WTC11 (cell line): Measurements from ENCODE around the gene ADK. TPM values are rescaled to one million over a fixed set of nuclear protein-coding genes. Genes with fewer than 3 reads are reported as not detected.
A peak's percentile ranks its signal among the peaks of the same experiment; 100 is the strongest.

Experiments
- ATAC-seq: fragments of 200-7000 bp; cut with Tn5 transposase; 2 replicates; pipeline ENCODE4 v1.10.0; 2021; ENCODE audit warnings: mild to moderate bottlenecking, moderate library complexity
- CTCF ChIA-PET: fragments of 300-600 bp; sonication (Branson Sonifier 250); formaldehyde crosslinking; loops from one replicate; lab custom pipeline; 2021; ENCODE audit warnings: antibody characterized with exemption; lab: Charles Lee
- POLR2A ChIA-PET: fragments of 350-600 bp; sonication (Branson Sonifier 250); formaldehyde crosslinking; loops from one replicate; lab custom pipeline; 2021; ENCODE audit warnings: antibody characterized with exemption; lab: Charles Lee
- DNase-seq: peaks from one replicate; pipeline ENCODE4 v3.0.0; 2021; ENCODE audit warnings: low spot score
- H3K27ac Mint-ChIP-seq: 2 replicates; pipeline ENCODE4 v1.8.0; 2021; ENCODE audit warnings: mixed read lengths
- H3K27me3 Mint-ChIP-seq: 2 replicates; pipeline ENCODE4 v1.8.0; 2021; ENCODE audit warnings: low read depth, mild to moderate bottlenecking, moderate library complexity, mixed read lengths
- H3K36me3 Mint-ChIP-seq: 2 replicates; pipeline ENCODE4 v1.8.0; 2021; ENCODE audit warnings: mixed read lengths
- H3K4me1 Mint-ChIP-seq: 2 replicates; pipeline ENCODE4 v1.8.0; 2022; ENCODE audit warnings: mixed read lengths
- H3K4me3 Mint-ChIP-seq: 2 replicates; pipeline ENCODE4 v1.8.0; 2021; ENCODE audit warnings: mild to moderate bottlenecking, moderate library complexity, mixed read lengths
- H3K9me3 Mint-ChIP-seq: 2 replicates; pipeline ENCODE4 v1.8.0; 2021; ENCODE audit warnings: mixed read lengths
- CREB1 ChIP-seq: sonication (generic); formaldehyde crosslinking; IDR thresholded peaks from 2 replicates; pipeline ENCODE4 v1.8.0; 2023; ENCODE audit warnings: mild to moderate bottlenecking, missing genetic modification reagents
- E2F1 ChIP-seq: sonication (generic); formaldehyde crosslinking; IDR thresholded peaks from 2 replicates; pipeline ENCODE4 v1.8.0; 2022; ENCODE audit warnings: mild to moderate bottlenecking, missing genetic modification reagents
- ELF4 ChIP-seq: sonication (generic); formaldehyde crosslinking; IDR thresholded peaks from 2 replicates; pipeline ENCODE4 v1.8.1; 2022; ENCODE audit warnings: low read depth, mild to moderate bottlenecking, moderate library complexity, missing genetic modification reagents
- GTF2I ChIP-seq: fragments of 250-450 bp; sonication (Bioruptor Pico); conservative IDR thresholded peaks from 2 replicates; pipeline ENCODE4 v1.4.0; 2021; ENCODE audit warnings: mild to moderate bottlenecking
- HMGA2 ChIP-seq: fragments of 250-450 bp; sonication (Bioruptor Pico); IDR thresholded peaks from 2 replicates; pipeline ENCODE4 v1.4.0; 2021; ENCODE audit warnings: mild to moderate bottlenecking, moderate library complexity
- JAZF1 ChIP-seq: fragments of 250-450 bp; sonication (Bioruptor Pico); IDR thresholded peaks from 2 replicates; pipeline ENCODE4 v1.9.0; 2021; ENCODE audit warnings: moderate library complexity, mild to moderate bottlenecking, inconsistent platforms
- KAT7 ChIP-seq: sonication (generic); formaldehyde crosslinking; IDR thresholded peaks from 2 replicates; pipeline ENCODE4 v1.8.1; 2023; ENCODE audit warnings: missing genetic modification reagents, mild to moderate bottlenecking, borderline replicate concordance
- MXD4 ChIP-seq: fragments of 250-450 bp; sonication (Bioruptor Pico); IDR thresholded peaks from 2 replicates; pipeline ENCODE4 v1.8.0; 2021; ENCODE audit warnings: mild to moderate bottlenecking, moderate library complexity, borderline replicate concordance
- MYBL2 ChIP-seq: sonication (generic); formaldehyde crosslinking; IDR thresholded peaks from 2 replicates; pipeline ENCODE4 v1.8.1; 2023; ENCODE audit warnings: mild to moderate bottlenecking, moderate library complexity, missing genetic modification reagents
- NR2C2 ChIP-seq: sonication (generic); formaldehyde crosslinking; IDR thresholded peaks from 2 replicates; pipeline ENCODE4 v1.8.0; 2022; ENCODE audit warnings: mild to moderate bottlenecking, missing genetic modification reagents
- OVOL2 ChIP-seq: fragments of 250-450 bp; sonication (Bioruptor Pico); IDR thresholded peaks from 2 replicates; pipeline ENCODE4 v1.9.0; 2021; ENCODE audit warnings: mild to moderate bottlenecking, borderline replicate concordance
- PREB ChIP-seq: sonication (generic); formaldehyde crosslinking; IDR thresholded peaks from 2 replicates; pipeline ENCODE4 v1.8.1; 2022; ENCODE audit warnings: mild to moderate bottlenecking, missing genetic modification reagents, moderate library complexity, borderline replicate concordance
- SP1 ChIP-seq: sonication (generic); formaldehyde crosslinking; conservative IDR thresholded peaks from 2 replicates; pipeline ENCODE4 v1.8.1; 2022; ENCODE audit warnings: missing genetic modification reagents
- TEAD1 ChIP-seq: sonication (generic); formaldehyde crosslinking; IDR thresholded peaks from 2 replicates; pipeline ENCODE4 v1.8.0; 2022; ENCODE audit warnings: mild to moderate bottlenecking, missing genetic modification reagents
- ZNF121 ChIP-seq: sonication (generic); formaldehyde crosslinking; IDR thresholded peaks from 2 replicates; pipeline ENCODE4 v1.8.0; 2023; ENCODE audit warnings: missing genetic modification reagents
- ZNF138 ChIP-seq: sonication (generic); formaldehyde crosslinking; conservative IDR thresholded peaks from 2 replicates; pipeline ENCODE4 v1.8.1; 2022; ENCODE audit warnings: mild to moderate bottlenecking, moderate library complexity, missing genetic modification reagents
- ZNF232 ChIP-seq: sonication (generic); formaldehyde crosslinking; IDR thresholded peaks from 2 replicates; pipeline ENCODE4 v1.8.0; 2022; ENCODE audit warnings: mild to moderate bottlenecking, missing genetic modification reagents
- ZNF281 ChIP-seq: sonication (generic); formaldehyde crosslinking; IDR thresholded peaks from 2 replicates; pipeline ENCODE4 v1.8.0; 2023; ENCODE audit warnings: mild to moderate bottlenecking, missing genetic modification reagents
- ZNF396 ChIP-seq: fragments of 250-450 bp; sonication (Bioruptor Pico); IDR thresholded peaks from 2 replicates; pipeline ENCODE4 v1.8.0; 2021; ENCODE audit warnings: mild to moderate bottlenecking, moderate library complexity, borderline replicate concordance
- ZNF671 ChIP-seq: fragments of 250-450 bp; sonication (Bioruptor Pico); IDR thresholded peaks from 2 replicates; pipeline ENCODE4 v1.8.0; 2021; ENCODE audit warnings: mild to moderate bottlenecking
- total RNA-seq: library from RNA; stranded (reverse); gene quantifications from 3 replicates; pipeline ENCODE4 v1.2.3, GENCODE V29; 2021
- TF ChIP-seq, protein P1 (sequence below): fragments of 250-450 bp; sonication (Bioruptor Pico); IDR thresholded peaks from 2 replicates; pipeline ENCODE4 v1.9.0; 2021; ENCODE audit warnings: moderate library complexity, mild to moderate bottlenecking, inconsistent platforms, borderline replicate concordance
- TF ChIP-seq, protein P2 (sequence below): sonication (generic); formaldehyde crosslinking; IDR thresholded peaks from 2 replicates; pipeline ENCODE4 v1.8.1; 2023; ENCODE audit warnings: mild to moderate bottlenecking, missing genetic modification reagents, moderate library complexity
- TF ChIP-seq, protein P3 (sequence below): sonication (generic); formaldehyde crosslinking; IDR thresholded peaks from 2 replicates; pipeline ENCODE4 v1.8.0; 2022; ENCODE audit warnings: mild to moderate bottlenecking, missing genetic modification reagents

Gene ADK
- total RNA-seq, 1 experiment from 2014 or later, result 32.7 TPM

DNA sequence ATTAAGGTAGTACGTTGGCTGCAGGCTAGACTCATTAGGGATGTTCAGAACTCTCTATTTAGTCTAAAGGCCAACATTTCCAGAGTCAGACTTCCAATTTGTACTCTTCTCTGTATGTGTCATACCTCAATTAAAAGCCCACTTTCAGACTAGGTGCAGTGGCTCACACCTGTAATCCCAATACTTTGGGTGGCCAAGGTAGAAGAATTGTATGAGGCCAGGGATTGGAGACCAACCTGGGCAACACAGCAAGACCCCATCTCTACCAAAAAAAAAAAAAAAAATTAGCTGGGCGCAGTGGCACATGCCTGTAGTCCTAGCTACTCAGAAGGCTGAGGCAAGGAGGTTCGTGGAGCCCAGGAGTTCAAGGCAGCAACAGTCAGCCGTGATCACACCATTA is 484.6 kb downstream of the ADK start:
- DNase-seq (no peak), ATAC-seq (no peak)
- ChIA-PET CTCF (no interaction called here), POLR2A (no interaction called here)
- Mint-ChIP-seq H3K27ac (no peak overlapping the region), H3K36me3 (peaks cover 21% of the 10 kb centered on the region), H3K4me1 (peaks cover 11% of the 10 kb centered on the region), H3K4me3 (no peak overlapping the region), H3K9me3 (peaks cover 15% of the 10 kb centered on the region), H3K27me3 (no peaks in the 10 kb centered on the region)
- peak; percentile 27; the same call in 1 of the 2 replicates for TF ChIP-seq ZNF121
- TF ChIP-seq ZNF281, result no peak

DNA sequence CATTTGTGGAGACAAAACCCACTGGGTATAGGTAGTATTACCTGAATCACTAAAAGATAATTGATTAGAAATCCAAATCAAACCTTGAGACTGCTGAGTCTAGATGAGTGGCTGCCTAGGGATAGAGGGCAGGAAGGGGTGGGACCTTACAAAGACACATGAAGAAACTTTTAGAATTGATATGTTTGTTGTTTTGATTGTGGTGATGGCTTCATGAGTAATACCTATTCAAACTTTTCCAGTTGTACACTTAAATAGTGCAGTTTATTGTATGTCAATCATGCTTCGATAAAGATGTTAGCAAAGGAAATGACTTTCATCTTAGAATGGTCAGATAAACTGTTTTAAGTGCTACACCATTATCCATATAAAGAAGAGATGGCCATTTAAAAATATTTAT is 486.7 kb downstream of the ADK start:
- H3K9me3 Mint-ChIP-seq, result peaks cover 15% of the 10 kb centered on the region
- H3K27ac Mint-ChIP-seq, result no peak overlapping the region
- H3K27me3 Mint-ChIP-seq, result no peaks in the 10 kb centered on the region
- no peak overlapping the region for H3K4me3 Mint-ChIP-seq
- no peak for DNase-seq
- H3K4me1 Mint-ChIP-seq, result peaks cover 11% of the 10 kb centered on the region
- peaks cover 21% of the 10 kb centered on the region for H3K36me3 Mint-ChIP-seq
- POLR2A ChIA-PET, result no interaction called here
- no peak for TF ChIP-seq E2F1 (CRISPR knock-in tag)
- TF ChIP-seq TEAD1, result no peak
- no peak for TF ChIP-seq ZNF671 (CRISPR knock-in tag)
- no peak for TF ChIP-seq SP1 (CRISPR knock-in tag)
- TF ChIP-seq GTF2I (CRISPR knock-in tag), result no peak
- TF ChIP-seq MXD4, result no peak
- no peak for TF ChIP-seq MYBL2 (CRISPR knock-in tag)
- TF ChIP-seq, protein P1, sequence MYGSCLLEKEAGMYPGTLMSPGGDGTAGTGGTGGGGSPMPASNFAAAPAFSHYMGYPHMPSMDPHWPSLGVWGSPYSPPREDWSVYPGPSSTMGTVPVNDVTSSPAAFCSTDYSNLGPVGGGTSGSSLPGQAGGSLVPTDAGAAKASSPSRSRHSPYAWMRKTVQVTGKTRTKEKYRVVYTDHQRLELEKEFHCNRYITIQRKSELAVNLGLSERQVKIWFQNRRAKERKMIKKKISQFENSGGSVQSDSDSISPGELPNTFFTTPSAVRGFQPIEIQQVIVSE, result no peak
- no peak for TF ChIP-seq CREB1 (CRISPR knock-in tag)
- TF ChIP-seq JAZF1 (CRISPR knock-in tag), result no peak
- TF ChIP-seq, protein P2, sequence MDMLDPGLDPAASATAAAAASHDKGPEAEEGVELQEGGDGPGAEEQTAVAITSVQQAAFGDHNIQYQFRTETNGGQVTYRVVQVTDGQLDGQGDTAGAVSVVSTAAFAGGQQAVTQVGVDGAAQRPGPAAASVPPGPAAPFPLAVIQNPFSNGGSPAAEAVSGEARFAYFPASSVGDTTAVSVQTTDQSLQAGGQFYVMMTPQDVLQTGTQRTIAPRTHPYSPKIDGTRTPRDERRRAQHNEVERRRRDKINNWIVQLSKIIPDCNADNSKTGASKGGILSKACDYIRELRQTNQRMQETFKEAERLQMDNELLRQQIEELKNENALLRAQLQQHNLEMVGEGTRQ (CRISPR knock-in tag), result no peak
- no peak for TF ChIP-seq OVOL2 (CRISPR knock-in tag)
- no peak for TF ChIP-seq ZNF396
- TF ChIP-seq, all 79 proteins: peak for 0
- no peak for ATAC-seq
- CTCF ChIA-PET, result interaction anchor here (1.0 kb wide), 1 partner anchor 218 kb away, joined by 3 read pairs; no protein-coding TSS in a partner anchor

DNA sequence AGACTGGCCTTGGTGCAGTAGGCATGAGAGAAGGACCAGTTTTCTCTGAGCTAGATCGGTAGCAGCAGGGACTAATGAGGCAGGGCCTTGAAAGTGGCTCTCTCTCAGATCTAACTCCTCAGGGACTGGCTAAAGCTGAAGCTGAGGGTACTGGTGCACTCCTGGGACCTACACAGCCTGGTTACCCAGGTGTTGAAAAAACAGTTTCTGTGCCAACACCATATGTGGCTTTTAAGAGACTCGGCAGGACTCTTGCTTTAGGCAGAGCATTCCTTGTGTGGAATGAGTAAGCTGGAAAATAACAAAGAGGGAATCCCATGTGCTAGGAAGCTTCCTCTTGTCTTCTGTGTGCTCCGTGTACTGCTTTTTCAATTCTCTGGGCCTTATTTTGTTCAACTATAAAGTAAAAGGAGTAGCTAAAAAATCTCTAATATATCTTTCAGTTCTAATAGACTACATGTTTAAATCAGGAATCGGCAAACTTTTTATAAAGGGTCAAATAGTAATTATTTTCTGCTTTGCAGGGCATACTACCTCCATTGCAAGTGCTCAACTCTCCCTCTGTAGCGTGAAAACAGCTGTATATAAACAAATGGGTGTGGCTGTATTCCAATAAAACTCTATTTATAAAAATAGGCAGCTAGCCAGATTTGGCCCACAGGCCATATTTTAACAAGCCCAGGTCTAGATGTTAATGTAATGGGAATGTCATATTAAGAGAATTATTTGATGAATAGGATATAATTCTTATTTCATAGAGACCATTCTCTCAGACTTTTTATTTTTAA is 489.3 kb downstream of the ADK start:
- ChIA-PET POLR2A (interaction anchor here (1.0 kb wide), 1 partner anchor 642 kb away, joined by 3 read pairs; no protein-coding TSS in a partner anchor), CTCF (interaction anchor here (0.6 to 0.8 kb wide), 2 partner anchors 67 to 595 kb away, joined by 3 read pairs; partner anchors contain the start of gene COMTD1)
- H3K4me3 Mint-ChIP-seq, result no peak overlapping the region
- peak; percentile 80 for ATAC-seq
- H3K9me3 Mint-ChIP-seq, result peaks cover 7% of the 10 kb centered on the region
- peaks cover 8% of the 10 kb centered on the region for H3K36me3 Mint-ChIP-seq
- H3K27me3 Mint-ChIP-seq, result no peaks in the 10 kb centered on the region
- H3K27ac Mint-ChIP-seq, result peak overlapping the region; percentile 63
- peaks cover 14% of the 10 kb centered on the region for H3K4me1 Mint-ChIP-seq
- DNase-seq, result no peak
- TF ChIP-seq, protein P3, sequence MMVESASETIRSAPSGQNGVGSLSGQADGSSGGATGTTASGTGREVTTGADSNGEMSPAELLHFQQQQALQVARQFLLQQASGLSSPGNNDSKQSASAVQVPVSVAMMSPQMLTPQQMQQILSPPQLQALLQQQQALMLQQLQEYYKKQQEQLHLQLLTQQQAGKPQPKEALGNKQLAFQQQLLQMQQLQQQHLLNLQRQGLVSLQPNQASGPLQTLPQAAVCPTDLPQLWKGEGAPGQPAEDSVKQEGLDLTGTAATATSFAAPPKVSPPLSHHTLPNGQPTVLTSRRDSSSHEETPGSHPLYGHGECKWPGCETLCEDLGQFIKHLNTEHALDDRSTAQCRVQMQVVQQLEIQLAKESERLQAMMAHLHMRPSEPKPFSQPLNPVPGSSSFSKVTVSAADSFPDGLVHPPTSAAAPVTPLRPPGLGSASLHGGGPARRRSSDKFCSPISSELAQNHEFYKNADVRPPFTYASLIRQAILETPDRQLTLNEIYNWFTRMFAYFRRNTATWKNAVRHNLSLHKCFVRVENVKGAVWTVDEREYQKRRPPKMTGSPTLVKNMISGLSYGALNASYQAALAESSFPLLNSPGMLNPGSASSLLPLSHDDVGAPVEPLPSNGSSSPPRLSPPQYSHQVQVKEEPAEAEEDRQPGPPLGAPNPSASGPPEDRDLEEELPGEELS (CRISPR knock-in tag), result no peak
- TF ChIP-seq ZNF138 (no peak), PREB (CRISPR knock-in tag) (no peak), ZNF232 (CRISPR knock-in tag) (no peak), HMGA2 (CRISPR knock-in tag) (no peak), ELF4 (CRISPR knock-in tag) (no peak), ZNF396 (no peak), NR2C2 (CRISPR knock-in tag) (no peak), KAT7 (CRISPR knock-in tag) (no peak), SP1 (CRISPR knock-in tag) (no peak), ZNF121 (no peak)
